ENCODE data around the gene MTTP.
A peak's percentile ranks its signal among the peaks of the same experiment; 100 is the strongest.
"Not testable (repeated sequence)": the region's sequence is repeated elsewhere in the genome, so short reads cannot be mapped to it uniquely, and the experiment has no call there.

The MTTP gene

GRCh38 chr4:99574530-99575324 is at the start of gene MTTP:
Gene MTTP (plus strand): TSS chr4:99574824. CDS start chr4:99574910, 86 bp downstream.
- POLR2A ChIA-PET, result no interaction called here
- no peak for TF ChIP-seq CTCF (IDR thresholded peaks at IDR 0.05; ENCODE audit: control extremely low read depth, extremely low read depth, low read depth, missing control alignments)
- peak; percentile 22 for DNase-seq (ENCODE audit: extremely low spot score)
- CTCF ChIA-PET, result no interaction called here

GRCh38 chr4:99529228-99529627 is 45.4 kb upstream of the MTTP start:
- TF ChIP-seq CTCF (IDR thresholded peaks at IDR 0.05; ENCODE audit: control extremely low read depth, extremely low read depth, low read depth, missing control alignments), result no peak
- ChIA-PET CTCF (no interaction called here), POLR2A (no interaction called here)
- no peak for DNase-seq (ENCODE audit: extremely low spot score)

- TF ChIP-seq CTCF (IDR thresholded peaks at IDR 0.05; ENCODE audit: control extremely low read depth, extremely low read depth, low read depth, missing control alignments), result no peak
- no peak for DNase-seq (ENCODE audit: extremely low spot score)
- ChIA-PET POLR2A (no interaction called here), CTCF (interaction anchor here (1.4 kb wide), 1 partner anchor 9 kb away, joined by 3 read pairs; no protein-coding TSS in a partner anchor)
Observed at GRCh38 chr4:99529956-99530355, 44.7 kb upstream of the MTTP start.

- CTCF ChIA-PET; DNase-seq (ENCODE audit: extremely low spot score); POLR2A ChIA-PET: not testable (repeated sequence)
Observed at GRCh38 chr4:99534699-99535098, 39.9 kb upstream of the MTTP start.

GRCh38 chr4:99536271-99536670 is 38.4 kb upstream of the MTTP start:
- DNase-seq (ENCODE audit: extremely low spot score), result no peak
- ChIA-PET POLR2A (no interaction called here), CTCF (no interaction called here)
- no peak for TF ChIP-seq CTCF (IDR thresholded peaks at IDR 0.05; ENCODE audit: control extremely low read depth, extremely low read depth, low read depth, missing control alignments)

- POLR2A ChIA-PET, result no interaction called here
- no peak for TF ChIP-seq CTCF (IDR thresholded peaks at IDR 0.05; ENCODE audit: control extremely low read depth, extremely low read depth, low read depth, missing control alignments)
- no peak for DNase-seq (ENCODE audit: extremely low spot score)
- CTCF ChIA-PET, result no interaction called here
Observed at GRCh38 chr4:99536848-99537247, 37.8 kb upstream of the MTTP start.

- no peak for TF ChIP-seq CTCF (IDR thresholded peaks at IDR 0.05; ENCODE audit: control extremely low read depth, extremely low read depth, low read depth, missing control alignments)
- no peak for DNase-seq (ENCODE audit: extremely low spot score)
- ChIA-PET CTCF (interaction anchor here (0.9 to 1.3 kb wide), 3 partner anchors 13 to 23 kb away, joined by 3 to 4 read pairs (median 3); no protein-coding TSS in a partner anchor), POLR2A (no interaction called here)
Observed at GRCh38 chr4:99537674-99538073, 37.0 kb upstream of the MTTP start.
